ENCODE measurements around the gene HOTAIR.

HOTAIR gene

DNA sequence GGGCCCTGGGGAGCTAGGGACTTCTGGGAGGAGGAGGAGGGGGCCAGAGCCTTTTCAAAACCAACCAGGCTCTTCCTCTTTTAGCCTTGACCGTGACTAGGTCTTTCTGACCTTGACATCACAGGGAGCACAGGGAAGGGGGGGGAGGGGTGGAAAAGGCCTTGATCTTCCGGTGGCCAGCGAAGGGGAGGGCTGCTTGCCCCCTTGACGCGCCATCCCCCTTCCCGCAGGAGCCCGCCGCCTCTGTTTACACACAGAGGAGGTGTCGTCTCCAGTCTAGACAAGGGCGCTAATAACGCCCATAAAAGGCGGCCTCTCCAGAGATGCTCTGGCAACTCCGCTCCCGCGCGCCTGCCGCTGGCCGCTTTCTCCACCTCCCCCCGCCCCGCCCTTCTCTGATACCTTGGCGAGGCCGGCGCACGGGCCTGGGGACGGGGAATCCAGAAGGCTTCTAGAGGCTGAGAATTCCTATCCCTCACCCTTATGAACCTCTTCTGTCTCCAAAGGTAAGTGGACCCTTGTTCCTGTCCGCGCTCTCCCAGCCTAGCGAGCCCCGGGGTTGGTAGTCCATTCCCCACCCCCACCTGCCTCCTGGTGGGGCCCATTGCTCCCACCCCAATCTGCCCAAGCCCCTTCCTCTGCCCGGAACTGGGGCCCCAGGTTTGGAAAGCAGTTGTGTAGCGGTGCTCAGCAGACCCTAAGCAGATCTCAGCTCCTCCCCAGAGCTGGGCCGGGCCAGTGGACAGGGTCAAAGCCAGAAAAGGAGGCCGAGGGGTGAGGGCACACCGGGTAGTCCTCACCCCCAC, 24.9 kb downstream of the HOTAIR start:
- no peak overlapping the region for H4K8ac ChIP-seq (ENCODE audit: low read length)
- H3K18ac ChIP-seq (ENCODE audit: low read depth in 1 of 2, low read length in 2 of 2): no peak overlapping the region
- peaks cover 0 to 5% of the 10 kb centered on the region in 2 experiments for H3K36me3 ChIP-seq (ENCODE audit: control insufficient read depth in 1 of 2, insufficient read depth in 2 of 2, low read depth in 1 of 2, low read length in 2 of 2)
- no peak overlapping the region for H4K91ac ChIP-seq (ENCODE audit: low read length)
- no peak overlapping the region for H2AK5ac ChIP-seq (ENCODE audit: low read length, severe bottlenecking)
- no peak overlapping the region for H2BK5ac ChIP-seq (ENCODE audit: low read depth, low read length, poor library complexity, severe bottlenecking)
- H3K14ac ChIP-seq (ENCODE audit: low read length in 2 of 2): no peak overlapping the region
- H3K4ac ChIP-seq (ENCODE audit: low read depth in 1 of 2, low read length in 2 of 2): no peak overlapping the region
- no peak for DNase-seq
- H3K23ac ChIP-seq (ENCODE audit: low read length in 2 of 2): no peak overlapping the region
- no peak overlapping the region for H3K4me3 ChIP-seq (ENCODE audit: insufficient read depth in 1 of 2, low read depth in 1 of 2, low read length in 2 of 2)
- H3K9me3 ChIP-seq (ENCODE audit: control insufficient read depth, low read length): peaks cover 9% of the 10 kb centered on the region
- H3K4me1 ChIP-seq (ENCODE audit: control insufficient read depth, insufficient read depth, low read depth, low read length): peaks cover 21% of the 10 kb centered on the region
- no peak overlapping the region for H2BK120ac ChIP-seq (ENCODE audit: low read depth, low read length)
- no peak overlapping the region for H3K9ac ChIP-seq (ENCODE audit: low read length)
- no peaks in the 10 kb centered on the region for H3K79me1 ChIP-seq (replicated peaks; ENCODE audit: low read length, poor library complexity, severe bottlenecking)
- no peak overlapping the region for H3K27ac ChIP-seq (ENCODE audit: low read length, poor library complexity, severe bottlenecking)
- H2BK12ac ChIP-seq (ENCODE audit: low read length in 2 of 2): no peak overlapping the region
- no peak overlapping the region for H2AFZ ChIP-seq (ENCODE audit: low read depth, low read length)
- H3K27me3 ChIP-seq (ENCODE audit: control insufficient read depth in 1 of 2, insufficient read depth in 1 of 2, low read length in 2 of 2): peaks cover 99 to 100% of the 10 kb centered on the region in 2 experiments
- H2BK15ac ChIP-seq (ENCODE audit: low read depth, poor library complexity, severe bottlenecking): no peak overlapping the region
- no peak overlapping the region for H3K4me2 ChIP-seq (ENCODE audit: low read length, poor library complexity, severe bottlenecking)
- 6% methylated on average over 28 of the region's 34 CpGs for WGBS

GRCh38 chr12:53948650-53949593, 25.8 kb downstream of the HOTAIR start:
- no peak overlapping the region for H2AK5ac ChIP-seq (ENCODE audit: low read length, severe bottlenecking)
- H3K27me3 ChIP-seq (ENCODE audit: control insufficient read depth in 1 of 2, insufficient read depth in 1 of 2, low read length in 2 of 2): peaks cover 99 to 100% of the 10 kb centered on the region in 2 experiments
- no peak overlapping the region for H3K27ac ChIP-seq (ENCODE audit: low read length, poor library complexity, severe bottlenecking)
- H3K4me2 ChIP-seq (ENCODE audit: low read length, poor library complexity, severe bottlenecking): no peak overlapping the region
- peaks cover 9% of the 10 kb centered on the region for H3K9me3 ChIP-seq (ENCODE audit: control insufficient read depth, low read length)
- no peak overlapping the region for H2BK15ac ChIP-seq (ENCODE audit: low read depth, poor library complexity, severe bottlenecking)
- no peak overlapping the region for H3K4me3 ChIP-seq (ENCODE audit: insufficient read depth in 1 of 2, low read depth in 1 of 2, low read length in 2 of 2)
- no peak overlapping the region for H3K14ac ChIP-seq (ENCODE audit: low read length in 2 of 2)
- no peak overlapping the region for H2BK12ac ChIP-seq (ENCODE audit: low read length in 2 of 2)
- no peak overlapping the region for H4K8ac ChIP-seq (ENCODE audit: low read length)
- no peak for DNase-seq
- no peak overlapping the region for H2AFZ ChIP-seq (ENCODE audit: low read depth, low read length)
- H4K91ac ChIP-seq (ENCODE audit: low read length): no peak overlapping the region
- peaks cover 0 to 5% of the 10 kb centered on the region in 2 experiments for H3K36me3 ChIP-seq (ENCODE audit: control insufficient read depth in 1 of 2, insufficient read depth in 2 of 2, low read depth in 1 of 2, low read length in 2 of 2)
- peaks cover 20% of the 10 kb centered on the region for H3K4me1 ChIP-seq (ENCODE audit: control insufficient read depth, insufficient read depth, low read depth, low read length)
- no peak overlapping the region for H3K4ac ChIP-seq (ENCODE audit: low read depth in 1 of 2, low read length in 2 of 2)
- H3K79me1 ChIP-seq (replicated peaks; ENCODE audit: low read length, poor library complexity, severe bottlenecking): no peaks in the 10 kb centered on the region
- H3K9ac ChIP-seq (ENCODE audit: low read length): no peak overlapping the region
- H3K23ac ChIP-seq (ENCODE audit: low read length in 2 of 2): no peak overlapping the region
- 47% methylated on average over 6 of the region's 9 CpGs for WGBS
- H2BK120ac ChIP-seq (ENCODE audit: low read depth, low read length): no peak overlapping the region
- H2BK5ac ChIP-seq (ENCODE audit: low read depth, low read length, poor library complexity, severe bottlenecking): no peak overlapping the region
- no peak overlapping the region for H3K18ac ChIP-seq (ENCODE audit: low read depth in 1 of 2, low read length in 2 of 2)

DNA sequence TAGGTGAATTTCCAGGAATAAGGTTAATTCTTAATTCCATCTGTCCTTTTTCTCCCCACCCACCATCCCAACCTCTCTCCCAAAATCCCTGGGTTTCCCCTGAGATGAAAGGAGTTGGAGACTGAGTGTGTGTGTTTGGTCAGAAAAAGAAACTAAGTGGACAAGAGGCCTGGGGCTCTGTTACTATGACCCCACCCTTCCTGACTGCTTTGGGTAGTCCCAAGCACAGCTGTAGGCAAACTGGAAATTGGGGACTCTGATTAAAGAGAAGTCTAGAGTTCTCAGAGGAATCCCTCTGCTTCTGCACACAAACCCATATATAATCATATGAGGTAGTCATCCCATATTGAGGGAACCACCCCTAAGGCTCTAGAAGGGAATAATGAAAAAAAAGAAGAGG, 27.0 kb downstream of the HOTAIR start:
- peaks cover 93 to 100% of the 10 kb centered on the region in 2 experiments for H3K27me3 ChIP-seq (ENCODE audit: control insufficient read depth in 1 of 2, insufficient read depth in 1 of 2, low read length in 2 of 2)
- H3K9ac ChIP-seq (ENCODE audit: low read length): no peak overlapping the region
- no peak overlapping the region for H3K27ac ChIP-seq (ENCODE audit: low read length, poor library complexity, severe bottlenecking)
- no peak overlapping the region for H4K91ac ChIP-seq (ENCODE audit: low read length)
- H3K4ac ChIP-seq (ENCODE audit: low read depth in 1 of 2, low read length in 2 of 2): no peak overlapping the region
- H2BK120ac ChIP-seq (ENCODE audit: low read depth, low read length): no peak overlapping the region
- H3K36me3 ChIP-seq (ENCODE audit: control insufficient read depth in 1 of 2, insufficient read depth in 2 of 2, low read depth in 1 of 2, low read length in 2 of 2): peaks cover 0 to 5% of the 10 kb centered on the region in 2 experiments
- H2BK15ac ChIP-seq (ENCODE audit: low read depth, poor library complexity, severe bottlenecking): no peak overlapping the region
- no peaks in the 10 kb centered on the region for H3K79me1 ChIP-seq (replicated peaks; ENCODE audit: low read length, poor library complexity, severe bottlenecking)
- no peak overlapping the region for H2AFZ ChIP-seq (ENCODE audit: low read depth, low read length)
- no peak overlapping the region for H3K14ac ChIP-seq (ENCODE audit: low read length in 2 of 2)
- no peak overlapping the region for H4K8ac ChIP-seq (ENCODE audit: low read length)
- H2BK12ac ChIP-seq (ENCODE audit: low read length in 2 of 2): no peak overlapping the region
- H3K23ac ChIP-seq (ENCODE audit: low read length in 2 of 2): no peak overlapping the region
- no peak overlapping the region for H3K18ac ChIP-seq (ENCODE audit: low read depth in 1 of 2, low read length in 2 of 2)
- peaks cover 17% of the 10 kb centered on the region for H3K4me1 ChIP-seq (ENCODE audit: control insufficient read depth, insufficient read depth, low read depth, low read length)
- peaks cover 9% of the 10 kb centered on the region for H3K9me3 ChIP-seq (ENCODE audit: control insufficient read depth, low read length)
- DNase-seq: no peak
- H2BK5ac ChIP-seq (ENCODE audit: low read depth, low read length, poor library complexity, severe bottlenecking): no peak overlapping the region
- H2AK5ac ChIP-seq (ENCODE audit: low read length, severe bottlenecking): no peak overlapping the region
- no peak overlapping the region for H3K4me2 ChIP-seq (ENCODE audit: low read length, poor library complexity, severe bottlenecking)
- H3K4me3 ChIP-seq (ENCODE audit: insufficient read depth in 1 of 2, low read depth in 1 of 2, low read length in 2 of 2): no peak overlapping the region

Measured in mesenchymal stem cell (in vitro differentiated cells and primary cell).